OCI-LY3 (cell line): ENCODE measurements around the gene APBB2.

Source experiments
- H2AFZ ChIP-seq: fragments of 200-600, 300-600 bp; shearing (Covaris generic); 2 replicates; pipeline ENCODE4 v1.6.0; 2014; ENCODE audit warnings: antibody characterized with exemption, low read depth, low read length
- H3K27ac ChIP-seq: fragments of 200-600, 300-600 bp; sonication (generic); 2 replicates; pipeline ENCODE4 v1.5.1; 2014; ENCODE audit warnings: mild to moderate bottlenecking, low read length, moderate library complexity, mixed read lengths
- H3K27me3 ChIP-seq: fragments of 200-600, 300-600 bp; sonication (generic); 2 replicates; pipeline ENCODE4 v1.6.1; 2014; ENCODE audit warnings: low read depth, low read length, mixed read lengths
- H3K36me3 ChIP-seq: fragments of 200-600, 300-600 bp; sonication (generic); replicated peaks from 2 replicates; pipeline ENCODE3; 2014; ENCODE audit warnings: low read depth, low read length, mixed read lengths
- H3K4me1 ChIP-seq: fragments of 300-600, 200-600 bp; sonication (generic); 2 replicates; pipeline ENCODE4 v1.6.1; 2014; ENCODE audit warnings: low read length, mixed read lengths
- H3K4me2 ChIP-seq: fragments of 200-600, 300-600 bp; sonication (generic); 2 replicates; pipeline ENCODE4 v1.6.1; 2014; ENCODE audit warnings: low read length, mixed read lengths
- H3K4me3 ChIP-seq: fragments of 300-600, 200-600 bp; sonication (generic); 2 replicates; pipeline ENCODE4 v1.5.1; 2014; ENCODE audit warnings: antibody characterized with exemption, mild to moderate bottlenecking, low read length, moderate library complexity
- H3K79me2 ChIP-seq: fragments of 300-600, 200-600 bp; shearing (Covaris generic); 2 replicates; pipeline ENCODE4 v1.6.1; 2014; ENCODE audit warnings: mild to moderate bottlenecking, low read length, mixed read lengths
- H3K9ac ChIP-seq: fragments of 300-600, 200-600 bp; shearing (Covaris generic); 2 replicates; pipeline ENCODE4 v1.6.0; 2014; ENCODE audit warnings: mild to moderate bottlenecking, low read length, moderate library complexity
- H3K9me3 ChIP-seq: fragments of 200-600, 300-600 bp; shearing (Covaris generic); 2 replicates; pipeline ENCODE4 v1.6.1; 2014; ENCODE audit warnings: low read length, mixed read lengths; ENCODE audit not compliant: insufficient read depth
- H4K20me1 ChIP-seq: fragments of 200-600, 300-600 bp; sonication (generic); 2 replicates; pipeline ENCODE4 v1.6.1; 2016; ENCODE audit warnings: low read length, mixed read lengths; ENCODE audit not compliant: insufficient read depth
- EZH2phosphoT487 ChIP-seq: fragments of 200-600 bp; shearing (Covaris generic); IDR thresholded peaks from 2 replicates; pipeline ENCODE4 v1.6.1; 2018; ENCODE audit warnings: antibody characterized with exemption, mixed run types, low read depth
- TF ChIP-seq, protein P1 (sequence below): fragments of 200-600, 300-600 bp; sonication (generic); IDR thresholded peaks from 2 replicates; pipeline ENCODE4 v1.5.1; 2014; ENCODE audit warnings: antibody characterized with exemption, low read length, low read depth

The APBB2 gene

DNA sequence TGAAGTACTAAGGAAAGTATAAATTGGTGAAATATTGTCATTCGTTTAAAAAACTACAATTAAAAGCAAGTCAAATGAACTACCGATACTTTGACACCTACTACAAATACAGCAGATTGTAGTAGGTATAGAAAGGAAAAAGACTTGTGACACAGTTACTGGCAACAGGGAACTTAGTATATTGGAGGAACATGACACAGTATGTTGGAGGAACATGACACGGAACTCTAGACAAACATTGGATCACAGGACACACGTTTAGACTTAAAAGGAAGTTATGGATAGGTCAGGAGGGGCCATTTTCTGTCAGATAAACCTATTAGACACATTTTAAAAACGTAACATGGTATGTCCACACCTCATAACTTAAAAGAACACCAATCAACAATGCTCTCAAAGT lies 132.5 kb downstream of the APBB2 start:
- Histone ChIP-seq H3K27me3 (no peaks in the 10 kb centered on the region), H3K36me3 (no peaks in the 10 kb centered on the region), H3K4me1 (no peaks in the 10 kb centered on the region), H3K27ac (no peak overlapping the region), H3K4me2 (no peak overlapping the region), H3K9me3 (peaks cover 6% of the 10 kb centered on the region; the same call in 1 of the 2 replicates), H3K79me2 (no peaks in the 10 kb centered on the region), H4K20me1 (no peaks in the 10 kb centered on the region), H3K9ac (no peak overlapping the region), H3K4me3 (no peak overlapping the region), H2AFZ (no peak overlapping the region)
- TF ChIP-seq EZH2phosphoT487: no peak
- TF ChIP-seq, protein P1, sequence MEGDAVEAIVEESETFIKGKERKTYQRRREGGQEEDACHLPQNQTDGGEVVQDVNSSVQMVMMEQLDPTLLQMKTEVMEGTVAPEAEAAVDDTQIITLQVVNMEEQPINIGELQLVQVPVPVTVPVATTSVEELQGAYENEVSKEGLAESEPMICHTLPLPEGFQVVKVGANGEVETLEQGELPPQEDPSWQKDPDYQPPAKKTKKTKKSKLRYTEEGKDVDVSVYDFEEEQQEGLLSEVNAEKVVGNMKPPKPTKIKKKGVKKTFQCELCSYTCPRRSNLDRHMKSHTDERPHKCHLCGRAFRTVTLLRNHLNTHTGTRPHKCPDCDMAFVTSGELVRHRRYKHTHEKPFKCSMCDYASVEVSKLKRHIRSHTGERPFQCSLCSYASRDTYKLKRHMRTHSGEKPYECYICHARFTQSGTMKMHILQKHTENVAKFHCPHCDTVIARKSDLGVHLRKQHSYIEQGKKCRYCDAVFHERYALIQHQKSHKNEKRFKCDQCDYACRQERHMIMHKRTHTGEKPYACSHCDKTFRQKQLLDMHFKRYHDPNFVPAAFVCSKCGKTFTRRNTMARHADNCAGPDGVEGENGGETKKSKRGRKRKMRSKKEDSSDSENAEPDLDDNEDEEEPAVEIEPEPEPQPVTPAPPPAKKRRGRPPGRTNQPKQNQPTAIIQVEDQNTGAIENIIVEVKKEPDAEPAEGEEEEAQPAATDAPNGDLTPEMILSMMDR: no peak

DNA sequence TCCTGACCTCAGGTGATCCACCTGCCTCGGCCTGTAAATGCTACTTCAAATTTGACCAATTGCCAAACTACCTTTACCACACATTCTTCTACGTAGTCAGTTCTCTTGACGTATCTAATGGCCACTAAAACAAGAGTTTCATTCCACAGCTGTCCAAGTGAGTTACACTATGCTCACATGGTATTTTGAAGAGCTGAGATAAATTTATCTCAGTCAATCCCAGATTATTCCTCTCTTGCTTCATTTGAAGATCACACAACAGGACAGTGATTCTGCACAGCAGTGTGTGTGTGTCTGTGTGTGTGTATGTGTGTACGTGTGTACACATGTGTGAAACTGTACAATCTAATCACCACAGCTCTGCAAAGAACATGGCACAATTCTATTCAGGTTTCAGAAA lies 133.4 kb downstream of the APBB2 start:
- TF ChIP-seq EZH2phosphoT487: no peak
- TF ChIP-seq, protein P1: no peak
- Histone ChIP-seq H3K4me3 (no peak overlapping the region), H3K9me3 (peaks cover 2% of the 10 kb centered on the region; the same call in 1 of the 2 replicates), H3K36me3 (no peaks in the 10 kb centered on the region), H3K79me2 (no peaks in the 10 kb centered on the region), H3K27ac (no peak overlapping the region), H3K4me1 (no peaks in the 10 kb centered on the region), H4K20me1 (no peaks in the 10 kb centered on the region), H3K9ac (no peak overlapping the region), H3K27me3 (no peaks in the 10 kb centered on the region), H2AFZ (no peak overlapping the region), H3K4me2 (no peak overlapping the region)

DNA sequence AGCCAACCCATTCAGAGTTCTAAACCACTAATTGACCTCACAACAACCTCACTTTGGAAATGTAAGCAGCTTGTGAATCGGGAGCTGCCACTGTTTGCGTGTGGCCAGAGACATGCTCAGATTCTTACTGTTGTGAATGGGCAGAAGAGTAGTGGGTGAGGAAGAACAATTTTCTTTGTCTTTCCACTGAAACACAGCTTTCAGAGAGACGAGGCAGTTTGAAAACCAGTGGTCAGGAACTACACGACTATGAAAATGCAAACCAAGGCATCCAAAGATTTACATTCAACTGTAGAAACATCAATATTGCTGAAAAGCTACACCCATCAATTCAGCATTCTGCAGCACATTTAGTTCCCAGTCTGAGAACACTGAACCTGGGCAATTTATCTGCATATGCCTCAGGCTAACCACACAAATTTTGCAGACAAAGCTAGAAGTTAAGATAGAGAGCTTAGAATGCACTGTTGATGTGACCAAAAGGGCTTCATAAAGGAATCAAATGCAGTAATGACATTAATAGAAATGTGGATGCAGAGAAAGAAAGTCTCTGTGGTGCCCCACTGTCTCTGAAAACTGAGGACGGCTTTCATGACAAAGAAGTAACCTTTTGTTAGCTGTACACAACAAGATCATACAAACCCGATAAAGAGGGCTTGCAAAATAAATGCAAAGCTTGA lies 134.3 kb downstream of the APBB2 start:
- Histone ChIP-seq H3K4me2 (no peak overlapping the region), H3K27ac (no peak overlapping the region), H3K79me2 (no peaks in the 10 kb centered on the region), H2AFZ (no peak overlapping the region), H3K4me1 (no peaks in the 10 kb centered on the region), H3K36me3 (no peaks in the 10 kb centered on the region), H3K4me3 (no peak overlapping the region), H3K9ac (no peak overlapping the region), H3K9me3 (no peaks in the 10 kb centered on the region), H3K27me3 (no peaks in the 10 kb centered on the region), H4K20me1 (no peaks in the 10 kb centered on the region)
- TF ChIP-seq EZH2phosphoT487: no peak
- TF ChIP-seq, protein P1: no peak

DNA sequence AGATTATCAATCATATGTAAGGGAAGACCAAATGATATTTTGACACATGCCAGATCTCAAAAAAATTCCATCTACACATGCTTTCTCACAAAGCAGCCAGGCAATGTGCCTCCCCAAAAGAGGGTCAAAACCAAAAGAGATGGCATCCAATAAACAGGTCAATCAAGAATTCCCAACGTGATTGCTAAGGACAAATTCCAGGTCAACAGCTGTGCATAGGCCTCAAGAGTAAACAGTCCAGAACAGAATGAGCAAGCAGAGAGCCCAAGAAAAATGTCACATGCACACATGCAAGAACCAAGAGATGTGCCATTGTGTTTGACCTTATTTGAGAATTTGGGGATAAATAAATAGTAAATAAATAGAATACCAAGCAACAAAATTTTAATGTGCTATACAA lies 136.7 kb downstream of the APBB2 start:
- Histone ChIP-seq H4K20me1 (no peaks in the 10 kb centered on the region), H3K79me2 (no peaks in the 10 kb centered on the region), H3K4me2 (no peak overlapping the region), H3K4me1 (no peaks in the 10 kb centered on the region), H3K36me3 (no peaks in the 10 kb centered on the region), H3K9me3 (no peaks in the 10 kb centered on the region), H3K27ac (no peak overlapping the region), H3K27me3 (no peaks in the 10 kb centered on the region), H3K4me3 (no peak overlapping the region), H3K9ac (no peak overlapping the region), H2AFZ (no peak overlapping the region)
- no peak for TF ChIP-seq EZH2phosphoT487
- TF ChIP-seq, protein P1: no peak
